C4-2B (cell line): ENCODE results near the gene GPATCH4.

Source experiments
- H3K27ac ChIP-seq: fragments of 450-650 bp; 2 replicates; pipeline ENCODE4 v1.5.1; 2017
- ZFX ChIP-seq: fragments of 450-650 bp; IDR thresholded peaks from 2 replicates; pipeline ENCODE4 v1.6.1; 2017
- TF ChIP-seq, protein P1 (sequence below): fragments of 450-650 bp; conservative IDR thresholded peaks from 2 replicates; pipeline ENCODE4 v1.5.1; 2017; ENCODE audit warnings: mild to moderate bottlenecking

Gene GPATCH4

DNA sequence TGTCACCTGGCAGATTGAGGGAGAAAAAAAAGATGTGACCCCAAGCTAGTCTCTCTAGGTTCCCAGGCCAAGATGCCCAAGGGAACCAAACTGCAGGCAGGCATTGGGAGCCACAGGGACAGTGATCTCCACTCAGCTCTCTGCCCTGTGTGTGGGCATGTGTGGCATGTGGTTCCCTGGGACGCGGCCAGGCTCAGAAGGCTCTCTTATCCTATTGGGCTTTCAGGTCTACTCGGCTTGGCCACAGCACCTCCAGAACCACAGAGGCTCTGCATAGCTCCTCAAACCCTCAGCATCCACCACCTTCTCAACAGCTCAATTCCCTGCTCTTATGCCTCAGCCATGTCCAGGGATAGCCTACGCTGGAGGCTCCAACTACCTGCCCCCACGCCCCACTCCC lies 50.9 kb downstream of the GPATCH4 start:
- no peak overlapping the region for H3K27ac ChIP-seq
- TF ChIP-seq ZFX = no peak

DNA sequence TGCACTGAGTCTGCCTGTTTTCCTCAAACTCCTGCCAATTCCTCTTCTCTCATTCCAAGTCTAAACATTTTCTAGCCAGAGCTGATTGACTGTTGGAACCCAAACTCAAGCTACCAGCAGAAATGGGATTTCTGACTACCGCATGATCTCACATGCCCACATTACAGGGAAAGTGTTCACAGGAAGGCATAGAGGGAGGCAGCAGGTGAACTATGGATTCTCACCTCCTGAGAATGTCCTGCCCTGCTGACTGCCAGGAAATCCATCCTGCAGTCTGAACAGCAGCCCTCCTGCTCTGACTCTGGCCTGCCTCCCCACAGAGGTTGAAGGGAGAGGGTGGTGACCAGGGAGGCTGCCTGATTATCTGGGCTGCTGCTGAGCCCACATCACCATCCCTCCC lies 51.4 kb downstream of the GPATCH4 start:
- H3K27ac ChIP-seq = no peak overlapping the region
- TF ChIP-seq, protein P1, sequence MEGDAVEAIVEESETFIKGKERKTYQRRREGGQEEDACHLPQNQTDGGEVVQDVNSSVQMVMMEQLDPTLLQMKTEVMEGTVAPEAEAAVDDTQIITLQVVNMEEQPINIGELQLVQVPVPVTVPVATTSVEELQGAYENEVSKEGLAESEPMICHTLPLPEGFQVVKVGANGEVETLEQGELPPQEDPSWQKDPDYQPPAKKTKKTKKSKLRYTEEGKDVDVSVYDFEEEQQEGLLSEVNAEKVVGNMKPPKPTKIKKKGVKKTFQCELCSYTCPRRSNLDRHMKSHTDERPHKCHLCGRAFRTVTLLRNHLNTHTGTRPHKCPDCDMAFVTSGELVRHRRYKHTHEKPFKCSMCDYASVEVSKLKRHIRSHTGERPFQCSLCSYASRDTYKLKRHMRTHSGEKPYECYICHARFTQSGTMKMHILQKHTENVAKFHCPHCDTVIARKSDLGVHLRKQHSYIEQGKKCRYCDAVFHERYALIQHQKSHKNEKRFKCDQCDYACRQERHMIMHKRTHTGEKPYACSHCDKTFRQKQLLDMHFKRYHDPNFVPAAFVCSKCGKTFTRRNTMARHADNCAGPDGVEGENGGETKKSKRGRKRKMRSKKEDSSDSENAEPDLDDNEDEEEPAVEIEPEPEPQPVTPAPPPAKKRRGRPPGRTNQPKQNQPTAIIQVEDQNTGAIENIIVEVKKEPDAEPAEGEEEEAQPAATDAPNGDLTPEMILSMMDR = no peak
- TF ChIP-seq ZFX = no peak

DNA sequence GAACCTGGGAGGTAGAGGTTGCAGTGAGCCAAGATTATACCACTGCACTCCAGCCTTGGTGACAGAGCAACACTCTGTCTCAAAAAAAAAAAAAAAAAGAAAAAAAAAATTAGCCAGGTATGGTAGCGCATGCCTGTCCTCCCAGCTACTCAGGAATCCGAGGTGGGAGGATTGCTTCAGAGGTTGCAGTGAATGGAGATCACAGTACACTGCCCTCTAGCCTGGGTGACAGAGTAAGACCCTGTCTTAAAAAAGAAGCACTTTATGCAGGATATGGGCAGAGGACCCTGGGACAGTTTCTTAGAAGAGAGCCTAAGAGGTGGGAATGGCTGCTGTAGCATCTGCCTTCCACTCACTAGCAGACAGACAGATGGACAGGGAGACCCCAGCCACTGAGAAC lies 51.9 kb downstream of the GPATCH4 start:
- no peak overlapping the region for H3K27ac ChIP-seq
- no peak for TF ChIP-seq ZFX
- TF ChIP-seq, protein P1 = no peak

DNA sequence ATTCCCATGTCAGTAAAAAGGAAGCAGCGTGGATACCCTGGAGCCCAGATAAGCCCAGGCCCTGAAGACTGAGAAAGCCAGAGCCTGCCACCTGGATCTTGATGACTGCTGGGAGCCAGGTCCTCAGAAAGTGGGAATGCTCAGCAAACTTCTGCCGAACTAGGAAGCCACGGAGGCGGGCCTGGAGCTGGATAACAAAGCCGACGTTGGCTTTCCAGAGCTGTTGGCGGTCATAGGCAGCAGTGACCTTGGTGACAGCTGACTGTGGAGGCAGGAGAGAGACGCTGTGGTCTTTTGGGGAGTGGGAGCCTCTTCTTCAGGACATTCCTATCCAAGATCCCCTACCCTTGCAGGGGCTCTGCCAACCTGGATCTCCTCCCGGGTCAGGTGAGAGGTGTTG lies 53.3 kb downstream of the GPATCH4 start:
- no peak overlapping the region for H3K27ac ChIP-seq
- TF ChIP-seq, protein P1 = no peak
- no peak for TF ChIP-seq ZFX

DNA sequence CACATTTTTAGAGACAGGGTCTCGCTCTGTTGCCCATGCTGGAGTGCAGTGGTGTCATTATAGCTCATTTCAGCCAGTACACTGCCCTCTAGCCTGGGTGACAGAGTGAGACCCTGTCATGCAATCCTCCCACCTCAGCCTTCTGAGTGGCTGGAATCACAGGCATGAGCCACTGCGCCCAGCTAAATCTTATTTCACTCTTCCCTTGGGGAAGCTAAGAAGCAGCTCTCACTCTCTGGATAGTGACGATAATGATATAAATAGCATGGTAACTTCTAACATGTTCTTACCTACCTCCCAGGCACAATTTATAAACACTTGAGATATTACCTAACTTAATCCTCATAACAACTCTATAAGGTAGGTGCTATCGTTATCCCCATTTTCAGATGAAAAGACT lies 53.8 kb downstream of the GPATCH4 start:
- H3K27ac ChIP-seq = no peak overlapping the region
- no peak for TF ChIP-seq ZFX
- TF ChIP-seq, protein P1 = no peak

DNA sequence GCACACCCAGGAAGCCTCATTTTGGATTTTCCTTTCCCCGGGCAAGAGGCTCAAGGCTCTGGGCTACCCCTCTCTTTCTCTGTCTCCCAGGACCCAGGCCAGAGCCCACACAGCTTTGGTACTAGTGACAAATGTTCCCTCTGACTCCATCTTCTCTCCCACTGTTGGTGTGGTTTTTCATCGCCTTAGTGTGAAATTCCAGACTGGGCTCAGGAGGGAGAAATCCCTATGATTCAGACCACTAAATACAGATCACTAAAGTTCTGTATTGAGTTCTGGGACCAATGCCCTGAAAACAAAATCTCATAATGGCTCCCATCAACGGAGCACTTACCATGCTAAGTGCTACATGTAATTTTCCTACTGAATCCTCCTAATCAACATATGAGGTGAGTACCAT lies 55.0 kb downstream of the GPATCH4 start:
- H3K27ac ChIP-seq = no peak overlapping the region
- TF ChIP-seq, protein P1 = no peak
- TF ChIP-seq ZFX = no peak

DNA sequence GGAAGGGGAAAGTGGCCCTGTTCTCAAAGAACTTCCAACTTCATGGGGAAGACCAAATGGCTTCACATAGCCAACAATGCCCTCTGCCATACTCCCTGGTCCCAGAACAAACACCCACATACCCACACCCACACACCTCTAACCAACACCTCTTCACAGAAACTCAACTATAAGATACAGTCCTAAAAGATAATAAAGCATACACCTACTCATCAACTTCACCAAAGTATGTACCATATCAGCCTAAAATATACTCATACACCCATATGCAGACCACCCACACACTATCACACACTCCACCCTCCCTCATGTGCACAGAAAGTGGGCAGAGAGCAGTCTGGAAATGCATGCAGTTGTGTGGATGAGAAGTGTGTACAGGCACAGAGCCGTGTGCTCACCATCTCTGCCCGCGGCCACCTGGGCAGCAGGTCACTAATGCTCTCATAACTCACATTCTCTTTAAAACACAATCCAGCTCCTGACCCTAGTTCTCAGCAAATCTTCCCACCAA lies 56.6 kb downstream of the GPATCH4 start:
- TF ChIP-seq, protein P1 = no peak
- TF ChIP-seq ZFX = no peak
- H3K27ac ChIP-seq = no peak overlapping the region
